ELF-1 (cell line): ENCODE data around the gene GALNT18.
A peak's percentile ranks its signal among the peaks of the same experiment; 100 is the strongest.

Experiments
- DNase-seq: peaks from one replicate; pipeline ENCODE4 v3.0.0-alpha.2; 2016; ENCODE audit warnings: low read depth, low spot score

GALNT18 gene

GRCh38 chr11:11244470-11245080 is 377.2 kb downstream of the GALNT18 start:
- peak; percentile 39 for DNase-seq

- DNase-seq = peak; percentile 65
These were observed 378.0 kb downstream of the GALNT18 start for GRCh38 chr11:11243590-11244469.

GRCh38 chr11:11243209-11243589 is 378.6 kb downstream of the GALNT18 start:
- no peak for DNase-seq

- no peak for DNase-seq
These were observed 380.5 kb downstream of the GALNT18 start for GRCh38 chr11:11241284-11241683.

GRCh38 chr11:11239959-11240358 is 381.8 kb downstream of the GALNT18 start:
- no peak for DNase-seq

GRCh38 chr11:11237070-11237832 is 384.6 kb downstream of the GALNT18 start:
- DNase-seq = no peak

- DNase-seq = no peak
These were observed 385.2 kb downstream of the GALNT18 start for GRCh38 chr11:11236498-11237059.

- no peak for DNase-seq
These were observed 390.0 kb downstream of the GALNT18 start for GRCh38 chr11:11231763-11232162.

- peak; percentile 40 for DNase-seq
These were observed 390.8 kb downstream of the GALNT18 start for GRCh38 chr11:11230802-11231562.

GRCh38 chr11:11230087-11230486 is 391.7 kb downstream of the GALNT18 start:
- no peak for DNase-seq

- DNase-seq = no peak
These were observed 392.2 kb downstream of the GALNT18 start for GRCh38 chr11:11229647-11230046.

- DNase-seq = no peak
These were observed 394.3 kb downstream of the GALNT18 start for GRCh38 chr11:11227296-11228085.
